B cell (primary cell): ENCODE results near the gene DDX59. TPM values are rescaled to one million over a fixed set of nuclear protein-coding genes. Genes with fewer than 3 reads are reported as not detected.

Experiments used
- ATAC-seq: fragments of 200-7000 bp; cut with Tn5 transposase; one replicate; pipeline ENCODE4 v1.10.0; 2021; ENCODE audit warnings: low read depth, mild to moderate bottlenecking, moderate number of reproducible peaks, moderate library complexity
- CTCF ChIA-PET: fragments of 350-600 bp; sonication (Branson Sonifier 250); formaldehyde crosslinking; loops from one replicate; lab custom pipeline; 2021; ENCODE audit warnings: antibody characterized with exemption, inconsistent platforms; lab: Charles Lee
- POLR2A ChIA-PET: fragments of 350-600 bp; sonication (Branson Sonifier 250); formaldehyde crosslinking; loops from one replicate; lab custom pipeline; 2021; ENCODE audit warnings: antibody characterized with exemption; lab: Charles Lee
- DNase-seq: peaks from one replicate; pipeline ENCODE4 v3.0.0; 2013
- H2AFZ ChIP-seq: 2 replicates; pipeline ENCODE4 v1.6.1; 2012; ENCODE audit warnings: mild to moderate bottlenecking, low read depth, low read length; ENCODE audit not compliant: insufficient read depth, poor library complexity, severe bottlenecking
- H3K27ac ChIP-seq, 2 donors: 1 replicate in 1 of 2; 2 replicates in 1 of 2; pipeline ENCODE4 v1.5.1; 2012 to 2013; ENCODE audit warnings: low read length in 2 of 2, mild to moderate bottlenecking in 2 of 2, moderate library complexity in 1 of 2
- H3K27me3 ChIP-seq, 4 experiments: fragments of 200-600 bp in 1 of 4; sonication (generic) in 1 of 4; replicated peaks in 1 of 4; 1 replicate in 2 of 4; 2 replicates in 2 of 4; pipeline versions ENCODE4 v1.6.1 to v1.7.0; 2013 to 2016; ENCODE audit warnings: low read length in 3 of 4, mild to moderate bottlenecking in 2 of 4, mixed read lengths in 1 of 4, moderate library complexity in 1 of 4; ENCODE audit not compliant: insufficient read depth in 4 of 4, control insufficient read depth in 3 of 4; ENCODE audit errors: control extremely low read depth in 1 of 4
- H3K36me3 ChIP-seq, 2 experiments: replicated peaks in 1 of 2; 1 replicate in 1 of 2; 2 replicates in 1 of 2; pipeline versions ENCODE4 v1.6.1 to v1.7.1; 2013; ENCODE audit warnings: low read length in 1 of 2; ENCODE audit not compliant: insufficient read depth in 2 of 2, control insufficient read depth in 1 of 2; ENCODE audit errors: control extremely low read depth in 1 of 2, extremely low read depth in 1 of 2
- H3K4me1 ChIP-seq, 2 donors: fragments of 200-600 bp in 1 of 2; sonication (generic) in 1 of 2; 1 replicate in 1 of 2; 2 replicates in 1 of 2; pipeline versions ENCODE4 v1.5.1 to v1.6.1; 2013 to 2017; ENCODE audit warnings: low read length in 2 of 2; ENCODE audit not compliant: control insufficient read depth in 2 of 2, insufficient read depth in 2 of 2
- H3K4me2 ChIP-seq: replicated peaks from 2 replicates; pipeline ENCODE3; 2012; ENCODE audit warnings: mild to moderate bottlenecking, low read depth, low read length; ENCODE audit not compliant: poor library complexity, severe bottlenecking
- H3K4me3 ChIP-seq, 5 experiments: fragments of 200-600 bp in 1 of 5; sonication (generic) in 1 of 5; 1 replicate in 3 of 5; 2 replicates in 2 of 5; pipeline versions ENCODE4 v1.5.1 to v1.7.0; 2011 to 2016; ENCODE audit warnings: low read length in 4 of 5, mild to moderate bottlenecking in 4 of 5, low read depth in 2 of 5, control low read depth in 1 of 5, moderate library complexity in 1 of 5; ENCODE audit not compliant: insufficient read depth in 1 of 5; ENCODE audit errors: control extremely low read depth in 1 of 5, extremely low read depth in 1 of 5
- H3K79me2 ChIP-seq: fragments of 200-600 bp; sonication (generic); one replicate; pipeline ENCODE4 v1.6.0; 2016; ENCODE audit warnings: low read length; ENCODE audit not compliant: control insufficient read depth, insufficient read depth
- H3K9ac ChIP-seq: fragments of 200-600 bp; sonication (generic); 2 replicates; pipeline ENCODE4 v1.6.1; 2017; ENCODE audit warnings: mild to moderate bottlenecking, low read length, moderate library complexity
- H3K9me3 ChIP-seq, 3 donors: one replicate each; pipeline versions ENCODE4 v1.6.1 to v1.7.1; 2013; ENCODE audit warnings: low read length in 2 of 3; ENCODE audit not compliant: control insufficient read depth in 2 of 3, insufficient read depth in 1 of 3; ENCODE audit errors: control extremely low read depth in 1 of 3
- H4K20me1 ChIP-seq: 2 replicates; pipeline ENCODE4 v1.6.0; 2012; ENCODE audit warnings: mild to moderate bottlenecking, low read length; ENCODE audit not compliant: insufficient read depth, control insufficient read depth, poor library complexity, severe bottlenecking
- H3K27ac Mint-ChIP-seq: one replicate; pipeline ENCODE4 v1.8.0; 2021; ENCODE audit warnings: mixed read lengths
- H3K27me3 Mint-ChIP-seq: one replicate; pipeline ENCODE4 v1.8.0; 2021; ENCODE audit warnings: mixed read lengths
- H3K4me1 Mint-ChIP-seq: one replicate; pipeline ENCODE4 v1.8.0; 2021; ENCODE audit warnings: mixed read lengths
- H3K4me3 Mint-ChIP-seq: one replicate; pipeline ENCODE4 v1.8.0; 2021; ENCODE audit warnings: mixed read lengths
- H3K9me3 Mint-ChIP-seq: one replicate; pipeline ENCODE4 v1.8.0; 2022; ENCODE audit warnings: mixed read lengths; ENCODE audit not compliant: insufficient read depth
- EZH2 ChIP-seq: IDR thresholded peaks from 2 replicates; pipeline ENCODE4 v1.6.1; 2012; ENCODE audit warnings: borderline replicate concordance, low read depth, mild to moderate bottlenecking, moderate library complexity, low read length; ENCODE audit not compliant: insufficient read depth, poor library complexity, severe bottlenecking
- WGBS: methylation state at CpG from one replicate; pipeline ENCODE4 v1.1.5; 2013; ENCODE audit warnings: missing lambda C conversion rate; ENCODE audit not compliant: insufficient coverage; 5-methylcytosine and 5-hydroxymethylcytosine counted together
- intact Hi-C: fragments of 100-400 bp; cut with micrococcal nuclease; formaldehyde crosslinking; loops from one replicate; pipeline ENCODE4 v1.10.0; 2022
- polyA plus RNA-seq: library from polyadenylated mRNA; depleted of rRNA; stranded (reverse); fragments of >200 nt; gene quantifications from 2 replicates; pipeline ENCODE4 v1.2.3, GENCODE V29; 2012
- total RNA-seq, 2 donors: library from RNA; stranded (reverse); fragments of 120-200 nt in 1 of 2; gene quantifications; 1 replicate in 1 of 2; 2 replicates in 1 of 2; pipeline versions ENCODE4 v1.2.3 to v1.2.4, GENCODE V29; 2013 to 2022
- TF ChIP-seq, protein P1 (sequence below): fragments of 200-600 bp; IDR thresholded peaks from one replicate; pipeline ENCODE4 v1.8.0; 2022; ENCODE audit warnings: antibody characterized with exemption, mild to moderate bottlenecking

Gene DDX59
- total and polyA plus RNA-seq, 2 donors (not counting 1 experiment from before 2014, with no cell fraction given) = 20.2 to 41.9 TPM

DNA sequence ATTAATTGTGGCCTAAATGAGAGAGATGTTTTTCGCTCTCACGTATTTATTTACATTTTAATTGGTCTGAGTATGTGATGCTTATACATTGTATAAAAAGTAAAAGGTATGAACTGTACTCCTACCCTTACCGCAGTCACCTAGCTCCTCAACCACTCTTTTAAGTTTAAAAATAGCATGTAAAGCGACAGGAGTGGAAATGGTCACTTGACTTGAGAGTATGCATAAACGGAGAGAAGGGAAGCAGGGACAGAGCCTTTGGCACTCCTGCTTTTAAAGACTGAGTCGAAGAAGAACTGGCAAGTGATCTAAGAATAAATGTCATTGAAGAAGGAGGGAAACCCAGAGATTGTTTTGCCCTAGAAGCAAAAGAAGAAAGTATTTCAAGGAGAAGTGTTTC is 11.5 kb upstream of the DDX59 start:
- no peak for ATAC-seq

DNA sequence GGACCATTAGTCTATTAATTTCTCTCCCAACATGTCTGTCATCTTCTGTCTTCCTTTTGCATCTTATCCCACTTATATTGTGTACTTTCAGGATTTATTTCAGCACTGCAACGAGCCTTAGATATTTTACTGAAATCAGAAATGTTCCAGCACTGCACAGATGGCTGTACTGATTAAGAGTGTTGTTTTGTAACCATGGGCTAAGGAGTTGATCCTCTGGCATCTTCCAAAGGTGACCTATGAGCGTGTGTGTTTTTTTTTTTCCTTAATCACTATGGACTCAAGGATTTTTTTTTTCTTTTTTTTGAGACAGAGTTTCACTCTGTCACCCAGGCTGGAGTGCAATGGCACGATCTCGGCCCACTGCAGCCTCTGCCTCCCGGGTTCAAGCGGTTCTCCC is 7.1 kb upstream of the DDX59 start:
- intact Hi-C loops = no loop called here
- Histone ChIP-seq H3K9ac (no peak overlapping the region), H3K4me3 (no peak overlapping the region), H3K27me3 (no peaks in the 10 kb centered on the region), H3K4me1 (no peaks in the 10 kb centered on the region), H3K36me3 (no peaks in the 10 kb centered on the region), H2AFZ (no peak overlapping the region), H3K79me2 (no peaks in the 10 kb centered on the region), H3K4me2 (no peak overlapping the region), H3K9me3 (no peaks in the 10 kb centered on the region), H3K27ac (no peak overlapping the region), H4K20me1 (no peaks in the 10 kb centered on the region)
- ATAC-seq (no peak), DNase-seq (no peak)
- no peaks in the 10 kb centered on the region for H3K4me1 Mint-ChIP-seq
- ChIA-PET POLR2A (interaction anchor here (0.6 kb wide), 1 partner anchor 182 kb away, joined by 3 read pairs; no protein-coding TSS in a partner anchor), CTCF (no interaction called here)
- TF ChIP-seq, protein P1, sequence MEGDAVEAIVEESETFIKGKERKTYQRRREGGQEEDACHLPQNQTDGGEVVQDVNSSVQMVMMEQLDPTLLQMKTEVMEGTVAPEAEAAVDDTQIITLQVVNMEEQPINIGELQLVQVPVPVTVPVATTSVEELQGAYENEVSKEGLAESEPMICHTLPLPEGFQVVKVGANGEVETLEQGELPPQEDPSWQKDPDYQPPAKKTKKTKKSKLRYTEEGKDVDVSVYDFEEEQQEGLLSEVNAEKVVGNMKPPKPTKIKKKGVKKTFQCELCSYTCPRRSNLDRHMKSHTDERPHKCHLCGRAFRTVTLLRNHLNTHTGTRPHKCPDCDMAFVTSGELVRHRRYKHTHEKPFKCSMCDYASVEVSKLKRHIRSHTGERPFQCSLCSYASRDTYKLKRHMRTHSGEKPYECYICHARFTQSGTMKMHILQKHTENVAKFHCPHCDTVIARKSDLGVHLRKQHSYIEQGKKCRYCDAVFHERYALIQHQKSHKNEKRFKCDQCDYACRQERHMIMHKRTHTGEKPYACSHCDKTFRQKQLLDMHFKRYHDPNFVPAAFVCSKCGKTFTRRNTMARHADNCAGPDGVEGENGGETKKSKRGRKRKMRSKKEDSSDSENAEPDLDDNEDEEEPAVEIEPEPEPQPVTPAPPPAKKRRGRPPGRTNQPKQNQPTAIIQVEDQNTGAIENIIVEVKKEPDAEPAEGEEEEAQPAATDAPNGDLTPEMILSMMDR = no peak
- TF ChIP-seq EZH2 = no peak
- no peaks in the 10 kb centered on the region for H3K27me3 Mint-ChIP-seq
- H3K4me3 Mint-ChIP-seq = no peak overlapping the region
- 91% methylated on average over 4 of the region's 6 CpGs for WGBS
- no peaks in the 10 kb centered on the region for H3K9me3 Mint-ChIP-seq
- H3K27ac Mint-ChIP-seq = no peak overlapping the region

More for the DNA sequence above, 11.5 kb upstream of the DDX59 start:
- Histone ChIP-seq H3K9ac (no peak overlapping the region), H3K4me3 (no peak overlapping the region), H2AFZ (no peak overlapping the region), H3K4me1 (no peaks in the 10 kb centered on the region), H3K27ac (no peak overlapping the region), H3K4me2 (no peak overlapping the region), H3K27me3 (peaks cover 0 to 4% (median 0%) of the 10 kb centered on the region in 4 experiments), H3K9me3 (no peaks in the 10 kb centered on the region), H3K36me3 (no peaks in the 10 kb centered on the region), H3K79me2 (no peaks in the 10 kb centered on the region), H4K20me1 (no peaks in the 10 kb centered on the region)
- TF ChIP-seq, protein P1 = no peak
- H3K9me3 Mint-ChIP-seq = no peaks in the 10 kb centered on the region
- ChIA-PET POLR2A (no interaction called here), CTCF (no interaction called here)
- H3K4me1 Mint-ChIP-seq = no peaks in the 10 kb centered on the region
- no peak for DNase-seq
- no peaks in the 10 kb centered on the region for H3K27me3 Mint-ChIP-seq
- H3K27ac Mint-ChIP-seq = no peak overlapping the region
- 88% methylated on average over 2 of the region's 6 CpGs for WGBS
- intact Hi-C loops = no loop called here
- H3K4me3 Mint-ChIP-seq = no peak overlapping the region
